ENCODE measurements around the gene FAM110C.

DNA sequence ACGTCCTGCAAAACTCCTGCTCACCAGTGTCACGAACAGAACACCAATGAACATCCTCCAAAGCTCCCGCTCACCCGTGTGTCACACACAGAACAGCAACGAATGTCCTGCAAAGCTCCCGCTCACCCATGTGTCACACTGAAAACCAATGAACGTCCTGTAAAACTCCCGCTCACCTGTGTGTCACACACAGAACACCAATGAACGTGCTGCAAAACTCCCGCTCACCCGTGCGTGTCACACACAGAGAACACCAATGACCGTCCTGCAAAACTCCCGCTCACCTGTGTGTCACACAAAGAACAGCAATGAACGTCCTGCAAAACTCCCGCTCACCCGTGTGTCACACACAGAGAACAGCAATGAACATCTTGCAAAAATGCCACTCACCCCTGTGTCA is 20.5 kb upstream of the FAM110C start:
- TF ChIP-seq, protein P1, sequence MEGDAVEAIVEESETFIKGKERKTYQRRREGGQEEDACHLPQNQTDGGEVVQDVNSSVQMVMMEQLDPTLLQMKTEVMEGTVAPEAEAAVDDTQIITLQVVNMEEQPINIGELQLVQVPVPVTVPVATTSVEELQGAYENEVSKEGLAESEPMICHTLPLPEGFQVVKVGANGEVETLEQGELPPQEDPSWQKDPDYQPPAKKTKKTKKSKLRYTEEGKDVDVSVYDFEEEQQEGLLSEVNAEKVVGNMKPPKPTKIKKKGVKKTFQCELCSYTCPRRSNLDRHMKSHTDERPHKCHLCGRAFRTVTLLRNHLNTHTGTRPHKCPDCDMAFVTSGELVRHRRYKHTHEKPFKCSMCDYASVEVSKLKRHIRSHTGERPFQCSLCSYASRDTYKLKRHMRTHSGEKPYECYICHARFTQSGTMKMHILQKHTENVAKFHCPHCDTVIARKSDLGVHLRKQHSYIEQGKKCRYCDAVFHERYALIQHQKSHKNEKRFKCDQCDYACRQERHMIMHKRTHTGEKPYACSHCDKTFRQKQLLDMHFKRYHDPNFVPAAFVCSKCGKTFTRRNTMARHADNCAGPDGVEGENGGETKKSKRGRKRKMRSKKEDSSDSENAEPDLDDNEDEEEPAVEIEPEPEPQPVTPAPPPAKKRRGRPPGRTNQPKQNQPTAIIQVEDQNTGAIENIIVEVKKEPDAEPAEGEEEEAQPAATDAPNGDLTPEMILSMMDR (IDR thresholded peaks at IDR 0.05 in 4 of 5, conservative IDR thresholded peaks at IDR 0.05 in 1 of 5) = no peak
- no peak for TF ChIP-seq POLR2A (IDR thresholded peaks at IDR 0.05)

All from gastrocnemius medialis (tissue), 4 donors.